HG03460 (cell line): ENCODE measurements around the gene RASSF10.

Experiments used
- ATAC-seq: cut with Tn5 transposase; IDR thresholded peaks from one replicate; pipeline ENCODE4 v1.9.1; 2021; ENCODE audit not compliant: unreplicated experiment

The RASSF10 gene

GRCh38 chr11:12993626-12994025 is 15.5 kb upstream of the RASSF10 start:
- no peak for ATAC-seq

GRCh38 chr11:12994476-12994875 is 14.6 kb upstream of the RASSF10 start:
- no peak for ATAC-seq

DNA sequence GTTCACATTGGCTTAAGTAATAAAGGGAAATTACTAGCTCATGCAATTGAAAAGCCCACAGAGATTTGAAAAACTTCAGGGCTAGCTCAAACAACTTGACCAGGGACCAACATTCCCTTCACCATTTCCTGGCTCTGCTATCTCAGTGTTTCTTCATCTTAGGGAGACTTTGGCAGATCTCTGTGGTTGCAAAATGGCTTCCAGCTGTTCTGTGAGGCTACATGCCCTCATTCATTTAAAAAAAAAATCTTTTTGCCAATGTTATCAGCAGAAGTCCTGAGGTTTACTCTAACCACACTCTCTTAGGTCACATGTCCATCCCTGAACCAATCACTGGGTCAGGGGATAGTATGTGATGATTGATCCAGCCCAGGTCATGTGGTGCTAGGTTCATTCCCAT is 13.9 kb upstream of the RASSF10 start:
- ATAC-seq: no peak

GRCh38 chr11:12995823-12996222 is 13.3 kb upstream of the RASSF10 start:
- ATAC-seq: no peak

- no peak for ATAC-seq
Observed at GRCh38 chr11:12997168-12997567, 11.9 kb upstream of the RASSF10 start.

GRCh38 chr11:12998336-12998735 is 10.8 kb upstream of the RASSF10 start:
- no peak for ATAC-seq

GRCh38 chr11:12999597-12999996 is 9.5 kb upstream of the RASSF10 start:
- ATAC-seq: no peak

DNA sequence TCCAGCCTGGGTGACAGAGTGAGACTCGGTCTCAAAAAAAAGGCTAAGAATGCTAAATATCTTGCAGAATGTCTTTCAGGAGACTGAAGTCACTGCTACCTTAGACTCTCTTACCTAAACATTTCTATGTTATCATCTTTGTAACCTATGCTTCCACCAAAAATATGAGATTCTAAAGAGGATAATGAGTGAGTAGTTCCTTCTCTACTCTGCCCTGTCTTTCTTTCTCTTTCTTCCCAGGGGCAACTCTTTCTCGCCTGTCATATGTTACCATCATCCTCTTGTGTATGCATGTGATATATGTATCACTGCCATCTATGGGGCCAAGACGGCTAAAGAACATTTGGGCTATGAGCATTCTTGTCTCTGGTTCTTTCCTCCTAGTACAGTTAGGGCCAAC is 9.0 kb upstream of the RASSF10 start:
- no peak for ATAC-seq

DNA sequence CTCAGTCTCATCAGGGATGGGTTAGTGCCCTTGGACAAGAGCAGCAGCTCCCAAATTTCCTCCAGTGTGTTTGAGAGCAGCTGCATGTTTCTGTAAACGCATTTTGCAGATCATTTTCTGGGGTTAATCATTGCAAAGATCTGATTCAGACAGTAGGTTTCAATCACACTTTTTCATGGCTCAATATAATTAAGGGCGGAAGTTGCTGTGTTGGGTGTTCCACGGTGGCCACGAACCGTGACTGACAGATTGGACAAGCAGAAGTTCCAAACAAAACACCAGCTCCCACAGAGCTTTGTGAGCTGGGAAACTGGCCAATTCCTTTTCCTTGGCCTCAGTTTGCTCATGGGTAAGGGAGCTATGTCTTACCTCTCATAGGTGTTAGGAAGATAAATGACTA is 8.4 kb upstream of the RASSF10 start:
- ATAC-seq: no peak

GRCh38 chr11:13003736-13004493 is 5.2 kb upstream of the RASSF10 start:
- ATAC-seq: no peak

GRCh38 chr11:13007182-13008060 is 1.7 kb upstream of the RASSF10 start:
- ATAC-seq: no peak

GRCh38 chr11:13008061-13008435 is 1.1 kb upstream of the RASSF10 start:
- no peak for ATAC-seq

DNA sequence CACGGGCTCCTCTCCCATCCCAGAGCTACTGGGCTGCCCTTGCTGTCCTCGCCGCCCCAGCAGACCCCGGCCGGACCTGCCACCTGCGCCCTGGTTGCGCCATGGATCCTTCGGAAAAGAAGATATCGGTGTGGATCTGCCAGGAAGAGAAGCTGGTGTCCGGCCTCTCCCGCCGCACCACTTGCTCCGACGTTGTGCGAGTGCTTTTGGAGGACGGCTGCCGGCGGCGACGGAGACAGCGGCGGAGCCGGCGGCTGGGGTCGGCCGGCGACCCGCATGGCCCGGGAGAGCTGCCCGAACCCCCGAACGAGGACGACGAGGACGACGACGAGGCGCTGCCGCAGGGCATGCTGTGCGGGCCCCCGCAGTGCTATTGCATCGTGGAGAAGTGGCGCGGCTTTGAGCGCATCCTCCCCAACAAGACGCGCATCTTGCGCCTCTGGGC is 382 bp downstream of the RASSF10 start:
- no peak for ATAC-seq

GRCh38 chr11:13009921-13010748 is 1.0 kb downstream of the RASSF10 start:
- ATAC-seq: no peak

DNA sequence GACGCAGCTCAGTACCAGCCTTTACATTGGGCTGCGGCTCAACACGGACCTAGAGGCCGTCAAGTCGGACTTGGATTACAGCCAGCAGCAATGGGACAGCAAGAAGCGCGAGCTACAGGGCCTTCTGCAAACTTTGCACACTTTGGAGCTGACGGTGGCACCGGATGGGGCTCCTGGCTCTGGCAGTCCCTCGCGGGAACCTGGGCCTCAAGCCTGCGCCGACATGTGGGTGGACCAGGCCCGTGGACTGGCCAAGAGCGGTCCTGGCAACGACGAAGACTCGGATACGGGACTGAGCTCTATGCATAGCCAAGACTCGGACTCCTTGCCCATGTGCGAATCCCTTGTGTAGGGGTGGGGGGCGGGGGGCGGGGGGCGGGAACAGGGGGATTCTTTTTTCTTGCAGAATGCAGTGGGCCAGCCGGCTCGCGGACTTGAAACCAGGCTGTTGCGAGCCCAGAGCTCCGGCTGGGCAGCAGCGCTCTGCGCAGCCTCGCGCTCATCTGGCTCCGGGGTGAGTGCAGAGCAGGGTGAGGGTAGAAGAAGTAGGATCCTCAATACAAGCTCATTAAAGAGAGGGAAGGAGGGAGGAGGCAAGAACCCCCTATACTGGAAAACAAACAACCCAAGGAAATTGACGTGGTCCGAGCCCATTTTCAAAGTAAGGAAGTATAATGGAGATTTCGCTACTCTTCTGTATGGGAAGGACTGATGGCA is 1.8 kb downstream of the RASSF10 start:
- ATAC-seq: no peak

DNA sequence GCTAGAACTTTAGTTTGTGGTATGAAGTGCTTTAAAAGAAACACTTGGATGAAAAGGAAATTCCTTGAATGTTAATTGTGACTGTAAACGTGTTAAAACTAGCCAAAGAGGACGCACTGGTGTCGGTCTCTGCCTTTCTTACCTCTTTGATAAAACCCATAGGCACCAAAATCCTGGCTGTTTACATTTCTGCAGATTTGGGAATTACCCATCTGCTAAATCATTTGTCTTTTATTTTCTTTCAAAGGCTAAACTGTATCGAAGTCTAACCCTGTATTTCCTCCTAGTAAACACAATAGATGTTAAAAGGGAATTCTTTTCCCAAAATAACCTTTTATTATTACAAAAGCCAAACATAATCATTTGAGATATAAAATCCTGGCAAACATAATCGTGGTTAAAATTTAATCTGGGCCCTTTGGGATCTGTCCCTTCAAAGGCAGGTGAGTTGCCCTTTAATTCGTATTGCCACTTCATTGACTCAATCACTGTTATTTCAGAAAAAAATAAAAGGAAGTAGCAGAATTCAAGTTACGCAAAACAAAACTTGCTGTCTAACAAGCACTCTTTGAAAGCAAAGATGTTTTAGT is 2.4 kb downstream of the RASSF10 start:
- no peak for ATAC-seq

DNA sequence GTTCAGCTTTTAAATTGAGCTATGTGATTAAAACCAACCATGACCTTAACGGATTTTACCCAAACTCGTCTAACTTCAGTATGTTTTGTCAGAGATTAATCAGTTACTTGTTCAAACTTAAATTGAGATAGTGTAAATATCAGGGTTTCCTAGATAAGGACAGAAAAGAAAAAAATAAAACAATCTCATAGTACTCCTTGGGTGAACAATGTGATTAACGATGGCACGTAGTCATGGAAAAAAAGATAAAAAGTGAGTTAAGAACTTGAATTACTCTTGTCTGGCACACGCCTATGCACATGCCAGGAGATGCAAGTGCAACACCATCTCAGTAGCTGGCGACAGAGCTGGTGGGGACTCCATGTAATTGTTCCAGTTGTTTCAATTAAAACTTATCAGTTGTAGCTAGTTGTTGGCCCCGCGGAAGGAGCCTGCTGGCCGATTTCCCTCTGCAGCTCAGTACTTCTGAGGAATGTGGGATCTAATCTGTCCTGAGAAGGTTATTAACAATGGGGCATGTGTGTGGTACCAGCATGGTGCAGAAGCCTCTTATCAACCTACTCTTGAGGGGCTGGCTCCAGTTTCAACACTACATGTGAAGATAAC is 3.0 kb downstream of the RASSF10 start:
- no peak for ATAC-seq

- no peak for ATAC-seq
Observed at GRCh38 chr11:13013054-13013488, 4.0 kb downstream of the RASSF10 start.

DNA sequence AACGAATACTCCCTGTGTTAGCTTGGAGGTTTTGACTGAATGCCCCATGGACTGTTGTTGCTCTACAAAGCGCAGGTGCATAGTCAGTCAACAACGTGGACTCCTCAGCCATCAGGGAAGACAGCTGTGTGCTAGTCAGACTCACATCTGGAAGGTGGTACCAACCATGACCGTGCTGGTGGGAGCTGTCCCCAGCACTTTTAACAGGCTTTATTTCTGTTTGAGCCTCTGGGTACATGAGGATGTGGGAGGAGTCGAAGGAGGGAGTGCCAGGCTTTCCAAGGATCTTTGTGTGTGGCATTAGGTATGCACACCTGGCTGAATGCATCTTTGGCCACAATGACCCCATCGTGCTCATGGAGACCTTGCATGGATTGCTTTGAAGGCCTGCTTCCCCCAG is 6.6 kb downstream of the RASSF10 start:
- ATAC-seq: no peak

DNA sequence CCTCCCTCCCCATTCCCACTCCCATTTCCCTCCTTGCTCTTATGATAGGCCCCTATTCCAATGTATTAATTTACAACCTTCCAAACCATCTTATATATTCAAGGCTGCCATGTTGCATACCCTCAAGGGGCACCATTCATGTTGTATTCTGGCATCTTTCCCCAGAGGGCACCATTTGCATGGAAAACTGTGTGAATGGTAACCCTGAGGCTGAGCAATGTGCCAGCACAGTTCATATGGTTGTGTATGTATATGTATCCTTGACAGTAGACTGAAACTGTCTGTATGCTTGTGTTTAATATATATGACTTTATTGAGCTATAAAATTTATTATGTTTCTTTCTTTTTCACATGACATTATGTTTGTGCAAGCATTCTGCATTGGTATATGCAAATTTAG is 7.3 kb downstream of the RASSF10 start:
- ATAC-seq: no peak
